PC-9 (cell line): Measurements from ENCODE around the gene MSH3. TPM values are rescaled to one million over a fixed set of nuclear protein-coding genes. Genes with fewer than 3 reads are reported as not detected.

Experiments
- BruUV-seq: library from RNA; stranded (reverse); fragments of 400-500 nt; replicated peaks from 2 replicates; lab custom pipeline; 2021; lab: Mats Ljungman, UMichigan
- CTCF ChIA-PET: fragments of 300-600 bp; sonication (Branson Sonifier 250); formaldehyde crosslinking; loops from one replicate; lab custom pipeline; 2022; ENCODE audit warnings: antibody characterized with exemption; lab: Charles Lee
- POLR2A ChIA-PET: fragments of 300-600 bp; sonication (Branson Sonifier 250); formaldehyde crosslinking; loops from one replicate; lab custom pipeline; 2022; ENCODE audit warnings: antibody characterized with exemption; ENCODE audit not compliant: unreplicated experiment; lab: Charles Lee
- DNase-seq, 2 experiments: peaks; one replicate each; pipeline versions ENCODE4 v3.0.0 to v3.0.0-alpha.2; 2015 to 2022; ENCODE audit warnings: mixed read lengths in 1 of 2
- H2AFZ ChIP-seq: fragments of 200-600 bp; sonication (generic); 2 replicates; pipeline ENCODE4 v1.8.1; 2017; ENCODE audit warnings: antibody characterized with exemption
- H3F3A ChIP-seq: fragments of 200-600 bp; sonication (generic); 2 replicates; pipeline ENCODE4 v1.8.1; 2017; ENCODE audit warnings: antibody characterized with exemption, mild to moderate bottlenecking, low read depth; ENCODE audit not compliant: insufficient read depth
- H3K27ac ChIP-seq: fragments of 200-600 bp; sonication (generic); 2 replicates; pipeline ENCODE4 v1.6.1; 2016; ENCODE audit warnings: mixed run types
- H3K27me3 ChIP-seq: fragments of 200-600 bp; sonication (generic); 2 replicates; pipeline ENCODE4 v1.6.1; 2016; ENCODE audit warnings: low read depth, mixed run types; ENCODE audit not compliant: insufficient read depth
- H3K36me3 ChIP-seq: fragments of 200-600 bp; sonication (generic); 2 replicates; pipeline ENCODE4 v1.6.1; 2016; ENCODE audit warnings: low read depth, mixed run types
- H3K4me1 ChIP-seq: fragments of 200-600 bp; sonication (generic); replicated peaks from 2 replicates; pipeline ENCODE4 v1.6.1; 2016; ENCODE audit warnings: mixed run types; ENCODE audit not compliant: insufficient read depth
- H3K4me2 ChIP-seq: fragments of 200-600 bp; sonication (generic); 2 replicates; pipeline ENCODE4 v1.6.1; 2017; ENCODE audit warnings: mixed run types
- H3K4me3 ChIP-seq: fragments of 200-600 bp; sonication (generic); 2 replicates; pipeline ENCODE4 v1.6.1; 2016; ENCODE audit warnings: mixed run types
- H3K79me2 ChIP-seq: fragments of 200-600 bp; sonication (generic); 2 replicates; pipeline ENCODE4 v1.6.1; 2017; ENCODE audit warnings: low read depth, mixed run types
- H3K9me2 ChIP-seq: fragments of 200-600 bp; sonication (generic); 2 replicates; pipeline ENCODE4 v1.8.1; 2017; ENCODE audit warnings: mild to moderate bottlenecking; ENCODE audit not compliant: insufficient read depth
- H3K9me3 ChIP-seq: fragments of 200-600 bp; sonication (generic); 2 replicates; pipeline ENCODE4 v1.8.1; 2016; ENCODE audit warnings: low read depth; ENCODE audit not compliant: insufficient read depth
- H4K20me1 ChIP-seq: fragments of 200-600 bp; sonication (generic); 2 replicates; pipeline ENCODE4 v1.8.1; 2017; ENCODE audit not compliant: insufficient read depth
- EZH2 ChIP-seq: fragments of 200-600 bp; sonication (generic); IDR thresholded peaks from 2 replicates; pipeline ENCODE4 v1.8.0; 2017; ENCODE audit warnings: antibody characterized with exemption, low read depth
- intact Hi-C: fragments of 100-400 bp; cut with micrococcal nuclease; formaldehyde crosslinking; loops from one replicate; pipeline ENCODE4 v1.10.0; 2022; ENCODE audit not compliant: unreplicated experiment
- total RNA-seq: library from RNA; stranded (reverse); gene quantifications from 2 replicates; pipeline ENCODE4 v1.2.3, GENCODE V29; 2021
- TF ChIP-seq, protein P1 (sequence below): fragments of 200-600 bp; sonication (generic); conservative IDR thresholded peaks from 2 replicates; pipeline ENCODE4 v1.6.1; 2017; ENCODE audit warnings: mixed run types, antibody characterized with exemption, mild to moderate bottlenecking, moderate library complexity

MSH3 gene
- total RNA-seq, 1 experiment from 2014 or later: 16.9 TPM

DNA sequence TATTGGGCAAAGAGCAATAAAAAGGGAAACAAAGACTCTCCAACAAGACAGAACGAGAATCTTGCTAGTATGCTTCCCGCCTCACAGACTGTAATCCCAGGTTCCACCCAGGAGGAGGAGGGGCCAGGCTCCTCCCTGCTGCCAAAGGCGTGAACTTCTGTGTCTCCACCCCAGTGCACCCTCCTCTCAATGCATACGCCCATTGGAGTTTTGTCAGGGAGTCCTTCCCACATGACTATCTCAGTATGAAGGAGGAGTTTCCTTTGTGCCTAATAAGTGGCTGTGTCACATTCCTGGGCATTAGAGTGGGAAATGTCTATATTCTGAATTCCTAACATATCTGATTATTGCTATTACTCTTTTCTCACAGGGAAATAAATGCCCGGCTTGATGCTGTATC is 106.7 kb downstream of the MSH3 start:
- H3K4me1 ChIP-seq: peaks cover 4% of the 10 kb centered on the region; the same call in 1 of the 2 replicates
- BruUV-seq: no TSS peak
- no peak overlapping the region for H2AFZ ChIP-seq
- H3K4me3 ChIP-seq: no peak overlapping the region
- TF ChIP-seq, protein P1, sequence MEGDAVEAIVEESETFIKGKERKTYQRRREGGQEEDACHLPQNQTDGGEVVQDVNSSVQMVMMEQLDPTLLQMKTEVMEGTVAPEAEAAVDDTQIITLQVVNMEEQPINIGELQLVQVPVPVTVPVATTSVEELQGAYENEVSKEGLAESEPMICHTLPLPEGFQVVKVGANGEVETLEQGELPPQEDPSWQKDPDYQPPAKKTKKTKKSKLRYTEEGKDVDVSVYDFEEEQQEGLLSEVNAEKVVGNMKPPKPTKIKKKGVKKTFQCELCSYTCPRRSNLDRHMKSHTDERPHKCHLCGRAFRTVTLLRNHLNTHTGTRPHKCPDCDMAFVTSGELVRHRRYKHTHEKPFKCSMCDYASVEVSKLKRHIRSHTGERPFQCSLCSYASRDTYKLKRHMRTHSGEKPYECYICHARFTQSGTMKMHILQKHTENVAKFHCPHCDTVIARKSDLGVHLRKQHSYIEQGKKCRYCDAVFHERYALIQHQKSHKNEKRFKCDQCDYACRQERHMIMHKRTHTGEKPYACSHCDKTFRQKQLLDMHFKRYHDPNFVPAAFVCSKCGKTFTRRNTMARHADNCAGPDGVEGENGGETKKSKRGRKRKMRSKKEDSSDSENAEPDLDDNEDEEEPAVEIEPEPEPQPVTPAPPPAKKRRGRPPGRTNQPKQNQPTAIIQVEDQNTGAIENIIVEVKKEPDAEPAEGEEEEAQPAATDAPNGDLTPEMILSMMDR: no peak
- no peak for TF ChIP-seq EZH2
- intact Hi-C loops: no loop called here
- H3K9me2 ChIP-seq: no peaks in the 10 kb centered on the region
- no peaks in the 10 kb centered on the region for H3F3A ChIP-seq
- no peak overlapping the region for H3K27ac ChIP-seq
- H3K4me2 ChIP-seq: no peak overlapping the region
- no peaks in the 10 kb centered on the region for H3K27me3 ChIP-seq
- DNase-seq: peak; percentile 4 to 43
- no peaks in the 10 kb centered on the region for H3K79me2 ChIP-seq
- no peaks in the 10 kb centered on the region for H4K20me1 ChIP-seq
- CTCF ChIA-PET: no interaction called here
- POLR2A ChIA-PET: no interaction called here
- no peaks in the 10 kb centered on the region for H3K9me3 ChIP-seq
- H3K36me3 ChIP-seq: peaks cover 5% of the 10 kb centered on the region; the same call in 1 of the 2 replicates

DNA sequence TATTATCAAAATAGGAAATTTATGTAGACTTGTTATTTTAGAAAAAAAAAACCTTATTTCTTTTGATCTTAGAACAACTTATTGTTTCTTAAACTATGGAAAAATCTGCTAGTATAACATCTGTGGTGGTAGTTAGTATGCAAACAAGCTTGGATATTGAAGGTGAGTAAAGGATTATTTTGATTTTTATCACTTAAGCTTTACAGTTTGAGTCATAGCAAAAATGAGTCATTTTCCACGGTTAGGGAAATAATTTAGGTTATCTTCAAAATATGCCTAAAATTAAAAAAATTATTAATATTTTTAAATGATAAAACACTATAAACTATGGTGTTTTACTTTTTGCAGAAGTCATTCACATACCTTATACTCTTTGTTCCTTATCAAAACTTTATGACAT is 107.5 kb downstream of the MSH3 start:
- no peak for DNase-seq
- H3K9me2 ChIP-seq: no peaks in the 10 kb centered on the region
- peaks cover 5% of the 10 kb centered on the region; the same call in 1 of the 2 replicates for H3K36me3 ChIP-seq
- BruUV-seq: no TSS peak
- no peak overlapping the region for H3K27ac ChIP-seq
- H3K9me3 ChIP-seq: no peaks in the 10 kb centered on the region
- H3K79me2 ChIP-seq: no peaks in the 10 kb centered on the region
- no peaks in the 10 kb centered on the region for H4K20me1 ChIP-seq
- H3K4me2 ChIP-seq: no peak overlapping the region
- H3K27me3 ChIP-seq: no peaks in the 10 kb centered on the region
- ChIA-PET CTCF (no interaction called here), POLR2A (no interaction called here)
- TF ChIP-seq, protein P1: no peak
- TF ChIP-seq EZH2: no peak
- no peak overlapping the region for H2AFZ ChIP-seq
- H3K4me3 ChIP-seq: no peak overlapping the region
- H3F3A ChIP-seq: no peaks in the 10 kb centered on the region
- peaks cover 4% of the 10 kb centered on the region; the same call in 1 of the 2 replicates for H3K4me1 ChIP-seq
- intact Hi-C loops: no loop called here

DNA sequence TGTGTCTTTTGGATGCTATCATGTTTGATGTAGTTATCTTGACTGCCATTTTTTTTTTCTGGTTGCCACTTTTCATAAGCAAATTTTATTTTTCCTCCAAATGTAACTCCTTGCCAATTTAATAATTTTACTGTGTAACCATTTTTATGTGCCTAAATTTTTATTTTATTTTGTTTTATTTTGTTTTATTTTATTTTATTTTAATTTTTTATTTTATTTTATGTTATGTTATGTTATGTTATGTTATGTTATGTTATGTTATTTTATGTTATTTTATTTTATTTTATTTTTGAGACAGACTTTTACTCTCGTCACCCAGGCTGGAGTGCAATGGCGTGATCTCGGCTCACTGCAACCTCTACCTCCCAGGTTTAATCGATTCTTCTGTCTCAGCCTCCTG is 108.1 kb downstream of the MSH3 start:
- no peak for TF ChIP-seq EZH2
- TF ChIP-seq, protein P1: no peak
- no peak overlapping the region for H3K4me3 ChIP-seq
- no peak overlapping the region for H3K4me2 ChIP-seq
- H3F3A ChIP-seq: no peaks in the 10 kb centered on the region
- BruUV-seq: no TSS peak
- ChIA-PET CTCF (no interaction called here), POLR2A (no interaction called here)
- intact Hi-C loops: no loop called here
- no peaks in the 10 kb centered on the region for H3K79me2 ChIP-seq
- no peaks in the 10 kb centered on the region for H3K27me3 ChIP-seq
- peaks cover 5% of the 10 kb centered on the region; the same call in 1 of the 2 replicates for H3K36me3 ChIP-seq
- peaks cover 4% of the 10 kb centered on the region; the same call in 1 of the 2 replicates for H3K4me1 ChIP-seq
- no peaks in the 10 kb centered on the region for H4K20me1 ChIP-seq
- H3K27ac ChIP-seq: no peak overlapping the region
- no peak overlapping the region for H2AFZ ChIP-seq
- no peaks in the 10 kb centered on the region for H3K9me2 ChIP-seq
- H3K9me3 ChIP-seq: no peaks in the 10 kb centered on the region
- DNase-seq: no peak
